ENCODE data around the gene COMMD10.
"Not testable (repeated sequence)": the region's sequence is repeated elsewhere in the genome, so short reads cannot be mapped to it uniquely, and the experiment has no call there.

Gene COMMD10

GRCh38 chr5:116097301-116097700 is 12.5 kb downstream of the COMMD10 start:
- DNase-seq (ENCODE audit: low read depth in 3 of 3): no peak

GRCh38 chr5:116098998-116099397 is 14.2 kb downstream of the COMMD10 start:
- DNase-seq (ENCODE audit: low read depth in 3 of 3): no peak

GRCh38 chr5:116104941-116105340 is 20.1 kb downstream of the COMMD10 start:
- DNase-seq (ENCODE audit: low read depth in 3 of 3): not testable (repeated sequence)

- DNase-seq (ENCODE audit: low read depth in 3 of 3): no peak
Observed at GRCh38 chr5:116115163-116115562, 30.3 kb downstream of the COMMD10 start.

- no peak for DNase-seq (ENCODE audit: low read depth in 3 of 3)
Observed at GRCh38 chr5:116130471-116130870, 45.6 kb downstream of the COMMD10 start.

- no peak for DNase-seq (ENCODE audit: low read depth in 3 of 3)
Observed at GRCh38 chr5:116130976-116131375, 46.2 kb downstream of the COMMD10 start.

GRCh38 chr5:116133281-116133680 is 48.5 kb downstream of the COMMD10 start:
- DNase-seq (ENCODE audit: low read depth in 3 of 3): no peak

GRCh38 chr5:116135344-116135743 is 50.5 kb downstream of the COMMD10 start:
- no peak for DNase-seq (ENCODE audit: low read depth in 3 of 3)

GRCh38 chr5:116137544-116138378 is 52.9 kb downstream of the COMMD10 start:
- no peak for DNase-seq (ENCODE audit: low read depth in 3 of 3)

- no peak for DNase-seq (ENCODE audit: low read depth in 3 of 3)
Observed at GRCh38 chr5:116142495-116142894, 57.7 kb downstream of the COMMD10 start.

GRCh38 chr5:116144103-116144502 is 59.3 kb downstream of the COMMD10 start:
- DNase-seq (ENCODE audit: low read depth in 3 of 3): no peak

GRCh38 chr5:116144991-116145390 is 60.2 kb downstream of the COMMD10 start:
- DNase-seq (ENCODE audit: low read depth in 3 of 3): no peak

GRCh38 chr5:116145416-116145815 is 60.6 kb downstream of the COMMD10 start:
- no peak for DNase-seq (ENCODE audit: low read depth in 3 of 3)

- no peak for DNase-seq (ENCODE audit: low read depth in 3 of 3)
Observed at GRCh38 chr5:116152169-116152568, 67.3 kb downstream of the COMMD10 start.

GRCh38 chr5:116153687-116154174 is 68.9 kb downstream of the COMMD10 start:
- no peak for DNase-seq (ENCODE audit: low read depth in 3 of 3)

GRCh38 chr5:116154252-116154651 is 69.4 kb downstream of the COMMD10 start:
- no peak for DNase-seq (ENCODE audit: low read depth in 3 of 3)

- DNase-seq (ENCODE audit: low read depth in 3 of 3): no peak
Observed at GRCh38 chr5:116154931-116155330, 70.1 kb downstream of the COMMD10 start.

GRCh38 chr5:116157902-116158301 is 73.1 kb downstream of the COMMD10 start:
- no peak for DNase-seq (ENCODE audit: low read depth in 3 of 3)

GRCh38 chr5:116159006-116159405 is 74.2 kb downstream of the COMMD10 start:
- no peak for DNase-seq (ENCODE audit: low read depth in 3 of 3)

GRCh38 chr5:116174111-116174510 is 89.3 kb downstream of the COMMD10 start:
- no peak for DNase-seq (ENCODE audit: low read depth in 3 of 3)

GRCh38 chr5:116176121-116176520 is 91.3 kb downstream of the COMMD10 start:
- no peak for DNase-seq (ENCODE audit: low read depth in 3 of 3)

- DNase-seq (ENCODE audit: low read depth in 3 of 3): no peak
Observed at GRCh38 chr5:116178925-116179324, 94.1 kb downstream of the COMMD10 start.

GRCh38 chr5:116209166-116209565 is 124.3 kb downstream of the COMMD10 start:
- no peak for DNase-seq (ENCODE audit: low read depth in 3 of 3)

- DNase-seq (ENCODE audit: low read depth in 3 of 3): no peak
Observed at GRCh38 chr5:116212225-116212624, 127.4 kb downstream of the COMMD10 start.
